ENCODE data around the gene ERAL1. TPM values are rescaled to one million over a fixed set of nuclear protein-coding genes. Genes with fewer than 3 reads are reported as not detected.
"Not testable (repeated sequence)": the region's sequence is repeated elsewhere in the genome, so short reads cannot be mapped to it uniquely, and the experiment has no call there.

The ERAL1 gene
- total and polyA plus RNA-seq, 10 donors, result 28.4 to 51.9 (median 38.7) TPM

GRCh38 chr17:28834420-28834819 lies 20.4 kb upstream of the ERAL1 start:
- Histone ChIP-seq H3K9me3 (no peaks in the 10 kb centered on the region), H3K36me3 (peaks cover 0 to 41% (median 5%) of the 10 kb centered on the region in 6 donors), H3K27ac (no peak overlapping the region), H3K4me1 (peaks cover 0 to 9% (median 2%) of the 10 kb centered on the region in 6 donors), H3K27me3 (replicated peaks in 1 of 7) (no peaks in the 10 kb centered on the region), H3K4me3 (no peak overlapping the region)
- 94 to 100% (median 98%) methylated on average over 1 of the region's 1 CpG for whole genome bisulfite sequencing, 5 donors
- no peak for TF ChIP-seq POLR2AphosphoS5 (IDR thresholded peaks at IDR 0.05)
- TF ChIP-seq POLR2A (IDR thresholded peaks at IDR 0.05), result no peak
- TF ChIP-seq CTCF (IDR thresholded peaks at IDR 0.05 in 8 of 11, conservative IDR thresholded peaks at IDR 0.05 in 3 of 11), result no peak
- intact Hi-C loops (cut with DNase I; ENCODE audit: low total_unique reads), result no loop called here
- DNase-seq, result no peak

- DNase-seq, result peak; percentile 11
- H3K4me3 ChIP-seq; H3K9me3 ChIP-seq; H3K27me3 ChIP-seq (replicated peaks in 1 of 7); H3K27ac ChIP-seq; intact Hi-C loops (cut with DNase I; ENCODE audit: low total_unique reads): not testable (repeated sequence)
- 93 to 97% (median 94%) methylated on average over 9 to 10 of the region's 10 CpGs for WGBS, 5 donors
- Histone ChIP-seq H3K4me1 (peaks cover 4 to 30% (median 19%) of the 10 kb centered on the region in 6 donors), H3K36me3 (peaks cover 0 to 25% (median 4%) of the 10 kb centered on the region in 6 donors)
These were observed 18.3 kb upstream of the ERAL1 start for GRCh38 chr17:28836541-28836940.

GRCh38 chr17:28839221-28839620 lies 15.6 kb upstream of the ERAL1 start:
- intact Hi-C loops (cut with DNase I; ENCODE audit: low total_unique reads), result no loop called here
- Histone ChIP-seq H3K36me3 (peaks cover 0 to 9% (median 0%) of the 10 kb centered on the region in 6 donors), H3K9me3 (no peaks in the 10 kb centered on the region), H3K4me3 (no peak overlapping the region), H3K27me3 (replicated peaks in 1 of 7) (no peaks in the 10 kb centered on the region), H3K27ac (no peak overlapping the region), H3K4me1 (peaks cover 9 to 46% (median 31%) of the 10 kb centered on the region in 6 donors)
- DNase-seq, result no peak
- 52 to 73% (median 63%) methylated on average over 2 of the region's 2 CpGs for WGBS, 5 donors
- TF ChIP-seq POLR2A (IDR thresholded peaks at IDR 0.05), result no peak
- TF ChIP-seq CTCF (IDR thresholded peaks at IDR 0.05 in 8 of 11, conservative IDR thresholded peaks at IDR 0.05 in 3 of 11), result no peak
- no peak for TF ChIP-seq POLR2AphosphoS5 (IDR thresholded peaks at IDR 0.05)

- peak overlapping the region; percentile 72 to 89 (median 81) for H3K27ac ChIP-seq
- intact Hi-C loops (cut with DNase I; ENCODE audit: low total_unique reads), result no loop called here
- no peak for DNase-seq
These were observed 12.9 kb upstream of the ERAL1 start for GRCh38 chr17:28841901-28842281.

More at GRCh38 chr17:28841901-28842281, 12.9 kb upstream of the ERAL1 start:
- Histone ChIP-seq H3K27me3 (replicated peaks in 1 of 7) (no peaks in the 10 kb centered on the region), H3K4me3 (peak overlapping the region; percentile 69 to 91 (median 76)), H3K4me1 (peaks cover 9 to 46% (median 31%) of the 10 kb centered on the region in 6 donors), H3K9me3 (no peaks in the 10 kb centered on the region), H3K36me3 (peaks cover 0 to 8% (median 0%) of the 10 kb centered on the region in 6 donors)
- TF ChIP-seq POLR2A (IDR thresholded peaks at IDR 0.05) (no peak), CTCF (IDR thresholded peaks at IDR 0.05 in 8 of 11, conservative IDR thresholded peaks at IDR 0.05 in 3 of 11) (no peak), POLR2AphosphoS5 (IDR thresholded peaks at IDR 0.05) (no peak)
- WGBS, 5 donors, result 5 to 12% (median 8%) methylated on average over 6 of the region's 6 CpGs
